ENCODE data around the gene RPS15.

RPS15 gene

DNA sequence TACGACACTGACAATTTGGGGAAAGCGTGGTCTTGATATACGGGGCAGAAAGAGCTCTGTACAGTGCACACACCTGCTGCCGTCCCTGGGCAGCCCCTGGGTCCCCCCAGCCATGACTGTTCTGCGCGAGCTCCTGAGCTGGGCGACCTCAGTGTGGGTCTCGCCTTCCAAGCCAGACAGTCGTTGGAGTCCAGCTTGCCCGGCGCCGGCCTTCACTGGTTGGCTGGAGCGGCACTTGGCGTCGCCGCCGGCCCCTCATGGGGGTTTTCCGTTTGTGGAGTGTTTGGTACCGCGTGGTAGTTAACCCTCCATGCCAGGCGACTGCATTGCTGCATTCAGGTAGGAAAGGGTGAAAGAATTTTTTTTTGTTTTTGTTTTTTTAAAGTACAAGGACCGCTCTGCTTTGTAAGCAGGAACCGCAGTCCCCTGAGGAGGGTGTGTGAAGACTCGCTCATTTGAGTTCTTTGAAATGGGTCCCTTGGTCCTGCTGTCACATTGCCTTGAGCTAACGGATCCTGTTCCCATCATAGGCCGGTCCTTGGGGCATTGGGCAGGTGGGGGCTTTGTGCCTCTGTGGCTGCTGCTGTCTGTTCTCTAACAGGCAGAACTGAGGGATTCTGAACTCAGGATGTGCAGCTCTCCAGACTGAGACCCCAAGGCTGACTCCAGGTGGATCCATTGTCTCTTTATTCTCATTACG is 10.8 kb upstream of the RPS15 start:
- no peaks in the 10 kb centered on the region for H3K9me3 ChIP-seq (ENCODE audit: low read length)
- no peak overlapping the region for H3K4me3 ChIP-seq (ENCODE audit: low read depth, low read length, poor library complexity, severe bottlenecking)
- no peak overlapping the region for H3K27ac ChIP-seq (ENCODE audit: low read depth, low read length, poor library complexity, severe bottlenecking)
- H3K9me2 ChIP-seq (ENCODE audit: low read depth, low read length): no peaks in the 10 kb centered on the region
- H4K20me1 ChIP-seq (ENCODE audit: insufficient read depth, low read length): no peaks in the 10 kb centered on the region
- H2AFZ ChIP-seq (ENCODE audit: low read length): no peak overlapping the region
- no peaks in the 10 kb centered on the region for H3F3A ChIP-seq (ENCODE audit: insufficient read depth, low read length)
- TF ChIP-seq CTCF (IDR thresholded peaks at IDR 0.05; ENCODE audit: low read length) (no peak), EZH2 (IDR thresholded peaks at IDR 0.05; ENCODE audit: borderline replicate concordance, low read length) (no peak)
- no peak overlapping the region for H3K9ac ChIP-seq (ENCODE audit: low read length)
- peaks cover 91% of the 10 kb centered on the region for H3K36me3 ChIP-seq (ENCODE audit: insufficient read depth, low read length)
- no peaks in the 10 kb centered on the region for H3K79me2 ChIP-seq (ENCODE audit: insufficient read depth, low read length)
- no peaks in the 10 kb centered on the region for H3K27me3 ChIP-seq (ENCODE audit: insufficient read depth, low read length)
- H3K4me1 ChIP-seq (ENCODE audit: insufficient read depth, low read length, severe bottlenecking): no peaks in the 10 kb centered on the region
- no peak overlapping the region for H3K4me2 ChIP-seq (ENCODE audit: low read length)

GRCh38 chr19:1428738-1429391 is 9.3 kb upstream of the RPS15 start:
- Histone ChIP-seq H3K9me3 (ENCODE audit: low read length) (no peaks in the 10 kb centered on the region), H3K9ac (ENCODE audit: low read length) (no peak overlapping the region), H3K4me1 (ENCODE audit: insufficient read depth, low read length, severe bottlenecking) (no peaks in the 10 kb centered on the region), H3K9me2 (ENCODE audit: low read depth, low read length) (no peaks in the 10 kb centered on the region), H3K36me3 (ENCODE audit: insufficient read depth, low read length) (peaks cover 91% of the 10 kb centered on the region), H3K27ac (ENCODE audit: low read depth, low read length, poor library complexity, severe bottlenecking) (no peak overlapping the region), H3K4me3 (ENCODE audit: low read depth, low read length, poor library complexity, severe bottlenecking) (no peak overlapping the region), H4K20me1 (ENCODE audit: insufficient read depth, low read length) (no peaks in the 10 kb centered on the region), H2AFZ (ENCODE audit: low read length) (no peak overlapping the region), H3K4me2 (ENCODE audit: low read length) (no peak overlapping the region), H3K79me2 (ENCODE audit: insufficient read depth, low read length) (no peaks in the 10 kb centered on the region), H3K27me3 (ENCODE audit: insufficient read depth, low read length) (no peaks in the 10 kb centered on the region), H3F3A (ENCODE audit: insufficient read depth, low read length) (no peaks in the 10 kb centered on the region)
- TF ChIP-seq CTCF (IDR thresholded peaks at IDR 0.05; ENCODE audit: low read length) (no peak), EZH2 (IDR thresholded peaks at IDR 0.05; ENCODE audit: borderline replicate concordance, low read length) (no peak)

GRCh38 chr19:1429750-1430149 is 8.4 kb upstream of the RPS15 start:
- TF ChIP-seq EZH2 (IDR thresholded peaks at IDR 0.05; ENCODE audit: borderline replicate concordance, low read length): no peak
- TF ChIP-seq CTCF (IDR thresholded peaks at IDR 0.05; ENCODE audit: low read length): no peak
- H3K4me3 ChIP-seq (ENCODE audit: low read depth, low read length, poor library complexity, severe bottlenecking): no peak overlapping the region
- H3K4me1 ChIP-seq (ENCODE audit: insufficient read depth, low read length, severe bottlenecking): no peaks in the 10 kb centered on the region
- no peaks in the 10 kb centered on the region for H3K9me2 ChIP-seq (ENCODE audit: low read depth, low read length)
- no peak overlapping the region for H3K27ac ChIP-seq (ENCODE audit: low read depth, low read length, poor library complexity, severe bottlenecking)
- H3K4me2 ChIP-seq (ENCODE audit: low read length): no peak overlapping the region
- no peaks in the 10 kb centered on the region for H3F3A ChIP-seq (ENCODE audit: insufficient read depth, low read length)
- no peak overlapping the region for H2AFZ ChIP-seq (ENCODE audit: low read length)
- peaks cover 93% of the 10 kb centered on the region for H3K36me3 ChIP-seq (ENCODE audit: insufficient read depth, low read length)
- no peaks in the 10 kb centered on the region for H4K20me1 ChIP-seq (ENCODE audit: insufficient read depth, low read length)
- H3K9ac ChIP-seq (ENCODE audit: low read length): no peak overlapping the region
- no peaks in the 10 kb centered on the region for H3K27me3 ChIP-seq (ENCODE audit: insufficient read depth, low read length)
- no peaks in the 10 kb centered on the region for H3K9me3 ChIP-seq (ENCODE audit: low read length)
- no peaks in the 10 kb centered on the region for H3K79me2 ChIP-seq (ENCODE audit: insufficient read depth, low read length)
